Activated T-helper 1 cell treated with Interleukin-2 at 50 U/mL for 16 hours (primary cell): ENCODE data around the gene SLX9.

ENCODE experiments used
- DNase-seq: peaks from one replicate; pipeline ENCODE4 v3.0.0-alpha.2; 2020; ENCODE audit warnings: low read depth

Gene SLX9

GRCh38 chr21:44977616-44978340 lies 37.9 kb downstream of the SLX9 start:
- no peak for DNase-seq

DNA sequence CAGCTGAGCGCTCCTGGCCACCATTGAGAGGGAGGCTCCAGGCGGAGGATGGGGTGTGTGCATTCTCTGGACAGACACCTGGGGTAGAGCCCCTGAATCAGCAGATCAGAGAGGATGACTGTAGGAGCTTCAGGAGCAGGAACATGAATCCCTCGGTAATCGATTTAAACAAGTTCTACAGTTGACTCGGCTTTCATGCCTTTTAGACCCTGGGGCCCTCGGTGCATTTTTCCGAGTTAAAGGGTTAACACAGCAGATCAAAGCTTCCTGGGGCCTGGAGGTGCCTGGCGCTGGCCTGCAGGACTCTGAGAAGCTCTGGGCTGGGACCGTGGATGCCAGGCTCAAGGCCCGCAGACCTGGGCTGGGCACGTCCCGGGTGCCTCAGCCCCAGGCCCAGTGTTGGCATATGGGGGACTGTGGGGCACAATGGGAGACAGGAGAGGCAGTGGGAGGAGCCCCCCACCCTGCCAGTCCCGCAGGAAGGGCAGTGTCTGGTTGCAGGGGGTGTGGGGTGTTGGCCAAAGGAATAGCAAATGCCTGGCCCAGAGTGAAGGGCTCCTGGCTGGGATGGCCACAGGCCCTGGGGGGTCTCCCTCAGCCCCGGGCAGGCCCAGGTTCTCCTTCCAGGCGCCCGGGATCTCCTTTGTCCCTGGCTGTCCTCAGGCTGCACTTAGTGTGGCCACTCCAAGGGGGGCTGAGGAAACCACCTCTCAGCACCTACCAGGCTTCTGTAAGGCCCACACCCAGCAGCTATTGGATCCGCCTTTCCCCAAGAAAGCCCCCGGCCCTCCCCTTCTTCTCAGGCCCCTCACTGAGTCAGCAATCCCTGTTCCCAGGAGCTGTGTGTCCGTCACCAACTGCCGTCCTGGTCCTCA lies 40.1 kb downstream of the SLX9 start:
- no peak for DNase-seq

DNA sequence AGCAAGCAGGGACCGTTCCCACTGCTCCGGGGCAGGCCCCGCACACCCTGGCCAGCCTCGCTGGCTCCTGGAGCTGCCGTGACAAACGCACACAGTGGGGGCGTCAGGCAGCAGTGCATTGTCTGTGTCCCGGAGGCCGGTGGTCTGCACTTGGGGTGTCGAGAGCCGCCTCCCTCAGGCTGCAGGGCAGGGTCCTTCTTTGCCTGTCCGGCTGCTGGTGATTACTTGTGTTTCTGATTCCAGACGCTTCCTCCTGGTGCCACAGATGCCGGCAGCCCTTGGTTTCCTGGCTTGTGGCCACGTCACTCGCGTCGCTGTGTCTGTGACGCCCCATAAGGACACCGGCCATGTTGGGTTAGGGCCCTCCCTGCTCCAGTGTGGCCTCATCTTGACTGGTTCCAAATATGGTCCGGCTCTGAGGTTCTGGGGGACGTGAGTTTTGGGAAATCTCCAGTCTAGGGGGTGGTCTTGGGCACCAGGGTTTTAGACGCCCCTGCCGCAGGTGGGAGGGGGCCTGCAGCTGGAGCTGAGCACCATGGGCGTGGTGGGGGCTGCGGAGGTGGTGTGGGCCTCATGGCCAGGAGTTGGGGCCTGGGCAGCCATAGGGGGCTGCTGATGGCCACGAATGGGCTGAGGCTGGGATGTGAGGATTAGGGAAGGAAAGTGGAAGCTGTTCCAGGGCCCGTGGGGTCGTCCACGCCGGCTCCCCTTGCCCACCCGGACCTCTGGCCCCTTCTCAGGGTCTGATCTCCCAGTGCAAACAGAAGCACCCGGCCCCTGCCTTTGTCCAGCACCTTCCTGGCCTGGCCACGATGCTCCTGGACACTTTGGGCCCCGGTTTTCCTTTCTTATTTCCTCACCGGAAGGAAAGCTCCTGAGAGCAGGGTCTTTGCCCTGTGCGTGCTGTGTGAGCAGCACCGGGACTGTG lies 41.0 kb downstream of the SLX9 start:
- DNase-seq, result no peak

DNA sequence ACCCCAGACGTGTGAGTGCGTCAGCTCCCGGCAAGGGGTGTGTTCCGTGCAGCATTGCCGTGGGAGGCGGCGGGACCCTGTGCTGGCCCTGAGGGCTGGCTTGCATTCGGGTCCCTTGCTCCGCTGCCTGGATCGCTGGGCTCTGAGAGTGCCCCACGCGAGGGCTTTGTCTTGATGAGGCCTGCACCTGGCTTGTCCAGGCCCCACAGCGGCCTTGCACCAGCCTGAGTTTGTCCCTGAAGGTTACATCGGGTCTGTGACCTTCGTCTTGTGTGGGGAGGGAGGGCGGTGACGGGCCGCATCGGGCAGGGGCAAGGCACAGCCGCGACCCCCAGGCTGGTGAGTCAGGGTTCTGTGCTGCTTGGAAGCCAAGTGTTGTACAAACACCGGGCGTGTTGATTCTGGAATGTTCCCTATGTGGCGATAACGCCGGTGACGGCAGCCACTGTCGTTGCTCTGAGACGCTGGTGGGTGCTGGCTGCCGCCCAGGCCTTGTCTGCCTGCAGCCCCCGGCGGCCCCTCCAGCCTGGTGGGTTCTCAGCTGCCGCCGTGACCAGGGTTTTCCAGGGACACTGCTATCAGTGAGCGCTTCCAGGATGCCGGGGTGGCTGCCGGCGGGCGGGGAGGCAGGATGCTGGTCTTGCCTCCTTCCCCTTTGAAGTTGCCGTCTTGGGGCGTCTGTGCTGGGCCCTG lies 42.9 kb downstream of the SLX9 start:
- DNase-seq, result no peak

DNA sequence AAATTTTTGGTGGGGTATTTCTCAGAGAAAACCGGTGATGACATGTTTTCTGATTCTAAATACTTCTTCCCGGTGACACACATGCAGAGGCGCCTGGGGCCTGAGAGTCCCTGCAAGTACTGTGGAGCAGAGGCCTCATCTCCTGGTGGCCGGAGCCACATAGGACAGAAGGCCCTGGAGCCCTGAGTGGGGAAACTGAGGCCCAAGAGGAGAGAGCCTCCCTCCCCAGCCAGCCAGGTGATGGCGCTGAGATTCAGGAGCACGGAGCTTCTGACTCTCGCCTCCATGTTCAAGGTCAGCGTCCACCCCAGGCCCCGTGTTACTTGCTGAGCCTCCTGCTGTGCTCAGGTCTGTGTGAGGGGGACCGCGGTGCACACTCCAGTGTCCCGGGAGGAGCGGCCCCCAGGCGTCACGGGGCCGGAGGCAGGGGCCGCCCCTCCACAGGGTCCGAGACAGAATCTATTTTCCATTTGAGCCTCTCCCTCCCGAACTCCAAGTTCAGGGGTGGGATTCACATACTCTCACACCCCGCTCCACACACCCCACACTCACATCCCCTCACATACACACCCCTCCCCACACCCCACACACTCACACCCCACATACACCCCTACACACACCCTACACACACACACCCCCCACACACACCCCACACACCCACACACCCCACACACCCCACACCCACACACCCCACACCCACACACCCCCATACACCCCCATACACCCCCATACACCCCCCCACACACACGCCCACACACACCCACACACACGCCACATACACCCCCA lies 43.8 kb downstream of the SLX9 start:
- no peak for DNase-seq

DNA sequence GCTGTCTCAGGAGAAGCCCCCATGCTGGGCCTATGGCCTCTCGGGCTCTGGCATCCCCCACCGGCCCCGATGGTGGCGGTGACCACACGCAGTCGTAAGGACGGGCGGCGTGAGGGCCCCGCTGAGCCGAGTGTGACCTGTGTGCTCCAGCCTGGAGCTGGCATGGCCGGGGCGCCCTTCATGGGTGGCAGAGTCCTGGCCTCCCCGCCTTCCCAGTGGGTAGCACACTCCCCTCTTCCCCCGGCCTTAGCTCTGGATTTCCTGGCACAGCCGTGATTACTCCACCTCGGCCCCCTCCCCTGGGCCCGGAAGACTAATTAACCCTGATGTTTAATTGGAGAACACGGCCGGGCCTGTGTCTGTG lies 44.6 kb downstream of the SLX9 start:
- DNase-seq, result no peak

GRCh38 chr21:44984792-44985440 lies 45.1 kb downstream of the SLX9 start:
- DNase-seq, result no peak

- no peak for DNase-seq
Observed at GRCh38 chr21:44985441-44986401, 45.9 kb downstream of the SLX9 start.

GRCh38 chr21:44986471-44987291 lies 46.9 kb downstream of the SLX9 start:
- no peak for DNase-seq

DNA sequence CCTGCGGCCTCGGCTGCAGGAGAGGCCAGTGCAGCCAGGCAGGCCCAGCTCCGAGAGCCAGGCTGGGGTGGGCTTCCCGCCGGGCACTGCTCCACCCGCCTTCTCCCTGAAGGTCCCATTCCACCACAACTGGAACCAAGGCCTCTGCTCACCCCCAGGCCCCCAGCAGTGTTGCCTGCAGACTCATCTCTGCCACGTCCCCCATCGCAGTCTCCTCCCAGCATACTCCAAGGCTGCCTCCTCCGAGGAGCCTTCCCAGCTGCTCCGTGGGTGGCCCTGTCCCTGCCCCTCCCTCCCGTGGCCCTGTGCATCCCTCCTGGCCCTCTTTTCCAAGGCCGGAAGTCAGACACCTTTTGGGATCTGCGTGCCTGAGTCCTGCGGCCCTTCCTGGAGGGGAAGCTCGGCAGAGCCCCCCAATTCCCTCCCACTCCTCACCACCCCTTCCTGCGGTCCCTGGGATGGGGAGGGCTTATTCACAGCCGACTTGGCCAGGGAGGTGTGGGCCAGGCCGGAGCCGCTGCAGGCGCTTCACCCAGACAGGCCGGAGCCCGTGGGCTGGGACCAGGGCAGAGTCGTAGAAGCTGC lies 47.6 kb downstream of the SLX9 start:
- DNase-seq, result no peak

- no peak for DNase-seq
Observed at GRCh38 chr21:44987886-44988606, 48.2 kb downstream of the SLX9 start.

DNA sequence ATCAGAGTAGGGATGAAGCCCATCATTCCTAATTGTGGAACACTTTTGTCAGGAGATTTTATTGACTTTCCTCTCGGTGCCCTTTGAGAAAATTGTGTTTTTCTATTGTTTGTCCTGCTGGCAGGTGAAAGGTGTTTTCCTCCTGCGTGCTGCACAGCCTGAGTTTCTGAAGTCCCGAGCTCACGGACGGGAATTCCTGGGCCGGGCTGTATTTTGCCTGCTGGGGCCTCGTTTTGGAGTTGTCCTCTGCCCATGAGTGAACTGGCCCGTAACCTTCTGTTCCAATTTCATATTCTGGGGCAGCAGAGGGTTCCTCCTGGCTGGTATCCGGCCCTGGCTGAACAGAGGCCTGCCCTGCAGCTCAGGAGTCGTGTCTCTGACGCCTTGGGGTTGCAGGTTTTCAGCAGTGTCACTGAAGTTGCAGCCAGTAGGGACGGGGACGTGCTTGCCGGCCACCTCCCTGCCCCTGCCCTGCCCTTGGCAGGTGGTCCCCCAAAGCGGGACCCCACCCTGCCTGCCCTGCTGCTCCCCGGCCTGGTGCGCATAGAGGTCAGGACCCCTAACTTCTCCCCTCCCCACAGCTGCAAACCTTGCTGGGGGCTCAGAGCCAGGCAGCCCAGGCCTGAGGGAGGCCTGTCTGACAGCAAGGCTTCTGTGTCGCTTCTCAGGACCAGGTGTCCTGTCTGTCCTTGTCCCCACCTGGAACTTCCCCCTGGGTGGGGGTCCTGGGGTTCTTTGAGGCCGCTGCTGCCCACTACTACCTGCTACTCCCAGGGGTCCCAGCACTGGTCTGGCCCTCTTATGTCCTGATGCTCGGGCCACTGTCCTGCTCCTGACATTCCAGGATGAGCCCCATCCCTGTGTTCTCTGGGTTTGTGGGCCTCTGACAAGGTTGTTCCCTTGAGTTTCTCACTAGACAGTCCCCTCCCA lies 49.0 kb downstream of the SLX9 start:
- no peak for DNase-seq

- DNase-seq, result no peak
Observed at GRCh38 chr21:44989537-44989886, 49.7 kb downstream of the SLX9 start.

- no peak for DNase-seq
Observed at GRCh38 chr21:44989943-44990780, 50.3 kb downstream of the SLX9 start.

GRCh38 chr21:44990921-44991320 lies 51.1 kb downstream of the SLX9 start:
- no peak for DNase-seq
